ENCODE measurements around the gene ZNF497. TPM values are rescaled to one million over a fixed set of nuclear protein-coding genes. Genes with fewer than 3 reads are reported as not detected.
"Not testable (repeated sequence)": the region's sequence is repeated elsewhere in the genome, so short reads cannot be mapped to it uniquely, and the experiment has no call there.

Gene ZNF497
- 0.94 TPM for total RNA-seq
- 1.3 TPM for polyA plus RNA-seq
- long read RNA-seq, donor 1 = 0 reads
- long read RNA-seq, donor 2 = 0 reads
- long read RNA-seq, donor 3 = 0 reads
- long read RNA-seq, donor 4 = 0 reads
- long read RNA-seq, donor 5 = 0 reads
- long read RNA-seq, donor 6 = 0 reads
- long read RNA-seq, donor 7, partial matches to known transcripts = 0 of 1 reads
- long read RNA-seq, donor 7, other reads (novel, unspliced or antisense) = 0 of 1 reads
- long read RNA-seq, donor 8, partial matches to known transcripts = 0 of 1 reads
- long read RNA-seq, donor 8, other reads (novel, unspliced or antisense) = 0 of 1 reads
- long read RNA-seq, donor 9 = 0 reads
- long read RNA-seq, donor 10 = 0 reads

- Histone ChIP-seq H3K27me3 (ENCODE audit: control insufficient read depth in 2 of 2, insufficient read depth in 1 of 2, low read length in 1 of 2) (peaks cover 0 to 20% of the 10 kb centered on the region in 2 donors), H3K27ac (ENCODE audit: low read depth in 1 of 2, low read length in 1 of 2) (peak within 1 kb of the TSS; percentile 75 to 88), H3K4me3 (ENCODE audit: low read length in 2 of 2) (peak within 1 kb of the TSS; percentile 67 to 78), H3K9me3 (ENCODE audit: control insufficient read depth in 2 of 2, insufficient read depth in 1 of 2, low read length in 1 of 2) (peaks cover 0 to 8% of the 10 kb centered on the region in 2 donors), H3K4me1 (ENCODE audit: control insufficient read depth in 2 of 2, insufficient read depth in 2 of 2, low read length in 2 of 2) (peaks cover 3 to 10% of the 10 kb centered on the region in 2 donors), H3K36me3 (ENCODE audit: control insufficient read depth in 2 of 2, insufficient read depth in 2 of 2, low read length in 1 of 2) (no peaks in the 10 kb centered on the region)
- WGBS = under 1% methylated on average over 74 of the region's 74 CpGs
- peak; percentile 87 to 98 (median 94) for DNase-seq (ENCODE audit: low read depth in 6 of 9, low spot score in 9 of 9)
Observed at GRCh38 chr19:58362272-58362994, at the start of gene ZNF497. ZNF497 (minus strand) TSS chr19:58362751; CDS start chr19:58357635, 5,116 bp downstream.

- H3K27me3 ChIP-seq (ENCODE audit: control insufficient read depth in 2 of 2, insufficient read depth in 1 of 2, low read length in 1 of 2) = no peaks in the 10 kb centered on the region
- peaks cover 18 to 19% of the 10 kb centered on the region in 2 donors for H3K4me1 ChIP-seq (ENCODE audit: control insufficient read depth in 2 of 2, insufficient read depth in 2 of 2, low read length in 2 of 2)
- H3K36me3 ChIP-seq (ENCODE audit: control insufficient read depth in 2 of 2, insufficient read depth in 2 of 2, low read length in 1 of 2) = no peaks in the 10 kb centered on the region
- H3K27ac ChIP-seq (ENCODE audit: low read depth in 1 of 2, low read length in 1 of 2) = peak overlapping the region in 1 of 2 donors; percentile 31
- H3K4me3 ChIP-seq (ENCODE audit: low read length in 2 of 2) = peak overlapping the region; percentile 84 to 88
- DNase-seq (ENCODE audit: low read depth in 6 of 9, low spot score in 9 of 9) = no peak
- no peaks in the 10 kb centered on the region for H3K9me3 ChIP-seq (ENCODE audit: control insufficient read depth in 2 of 2, insufficient read depth in 1 of 2, low read length in 1 of 2)
- WGBS = 8% methylated on average over 34 of the region's 34 CpGs
Observed at GRCh38 chr19:58409010-58409790, 46.6 kb upstream of the ZNF497 start.

GRCh38 chr19:58408152-58409009 lies 45.8 kb upstream of the ZNF497 start, which contains the start of gene ZNF584:
ZNF584 (plus strand) TSS chr19:58408649; CDS start chr19:58409148, 499 bp downstream.
- DNase-seq (ENCODE audit: low read depth in 6 of 9, low spot score in 9 of 9) = peak; percentile 85 to 98 (median 94)
- peak within 1 kb of the TSS; percentile 73 to 87 for H3K27ac ChIP-seq (ENCODE audit: low read depth in 1 of 2, low read length in 1 of 2)
- under 1% methylated on average over 100 of the region's 100 CpGs for WGBS

GRCh38 chr19:58407658-58408151 lies 45.2 kb upstream of the ZNF497 start:
- DNase-seq (ENCODE audit: low read depth in 6 of 9, low spot score in 9 of 9) = no peak
- WGBS = 26% methylated on average over 22 of the region's 22 CpGs
- no peaks in the 10 kb centered on the region for H3K27me3 ChIP-seq (ENCODE audit: control insufficient read depth in 2 of 2, insufficient read depth in 1 of 2, low read length in 1 of 2)
- H3K9me3 ChIP-seq (ENCODE audit: control insufficient read depth in 2 of 2, insufficient read depth in 1 of 2, low read length in 1 of 2) = no peaks in the 10 kb centered on the region
- H3K4me3 ChIP-seq (ENCODE audit: low read length in 2 of 2) = peak overlapping the region; percentile 84 to 88
- H3K27ac ChIP-seq (ENCODE audit: low read depth in 1 of 2, low read length in 1 of 2) = peak overlapping the region; percentile 73 to 87
- no peaks in the 10 kb centered on the region for H3K36me3 ChIP-seq (ENCODE audit: control insufficient read depth in 2 of 2, insufficient read depth in 2 of 2, low read length in 1 of 2)
- H3K4me1 ChIP-seq (ENCODE audit: control insufficient read depth in 2 of 2, insufficient read depth in 2 of 2, low read length in 2 of 2) = peaks cover 18 to 19% of the 10 kb centered on the region in 2 donors

More at GRCh38 chr19:58408152-58409009, 45.8 kb upstream of the ZNF497 start, which contains the start of gene ZNF584:
- Histone ChIP-seq H3K9me3 (ENCODE audit: control insufficient read depth in 2 of 2, insufficient read depth in 1 of 2, low read length in 1 of 2) (no peaks in the 10 kb centered on the region), H3K4me3 (ENCODE audit: low read length in 2 of 2) (peak within 1 kb of the TSS; percentile 84 to 88), H3K4me1 (ENCODE audit: control insufficient read depth in 2 of 2, insufficient read depth in 2 of 2, low read length in 2 of 2) (peaks cover 18 to 19% of the 10 kb centered on the region in 2 donors), H3K36me3 (ENCODE audit: control insufficient read depth in 2 of 2, insufficient read depth in 2 of 2, low read length in 1 of 2) (no peaks in the 10 kb centered on the region), H3K27me3 (ENCODE audit: control insufficient read depth in 2 of 2, insufficient read depth in 1 of 2, low read length in 1 of 2) (no peaks in the 10 kb centered on the region)

- Histone ChIP-seq H3K36me3 (ENCODE audit: control insufficient read depth in 2 of 2, insufficient read depth in 2 of 2, low read length in 1 of 2) (no peaks in the 10 kb centered on the region), H3K27ac (ENCODE audit: low read depth in 1 of 2, low read length in 1 of 2) (no peak overlapping the region), H3K4me1 (ENCODE audit: control insufficient read depth in 2 of 2, insufficient read depth in 2 of 2, low read length in 2 of 2) (peaks cover 20% of the 10 kb centered on the region in 2 donors), H3K9me3 (ENCODE audit: control insufficient read depth in 2 of 2, insufficient read depth in 1 of 2, low read length in 1 of 2) (no peaks in the 10 kb centered on the region), H3K4me3 (ENCODE audit: low read length in 2 of 2) (peak overlapping the region; percentile 84 to 88), H3K27me3 (ENCODE audit: control insufficient read depth in 2 of 2, insufficient read depth in 1 of 2, low read length in 1 of 2) (no peaks in the 10 kb centered on the region)
- peak in 1 of 9 donors; percentile 18 for DNase-seq (ENCODE audit: low read depth in 6 of 9, low spot score in 9 of 9)
- 91% methylated on average over 10 of the region's 10 CpGs for WGBS
Observed at GRCh38 chr19:58406818-58407657, 44.5 kb upstream of the ZNF497 start.

- not testable (repeated sequence) for H3K9me3 ChIP-seq (ENCODE audit: control insufficient read depth in 2 of 2, insufficient read depth in 1 of 2, low read length in 1 of 2); H3K27ac ChIP-seq (ENCODE audit: low read depth in 1 of 2, low read length in 1 of 2); H3K36me3 ChIP-seq (ENCODE audit: control insufficient read depth in 2 of 2, insufficient read depth in 2 of 2, low read length in 1 of 2); H3K4me3 ChIP-seq (ENCODE audit: low read length in 2 of 2); H3K27me3 ChIP-seq (ENCODE audit: control insufficient read depth in 2 of 2, insufficient read depth in 1 of 2, low read length in 1 of 2); DNase-seq (ENCODE audit: low read depth in 6 of 9, low spot score in 9 of 9)
- 84% methylated on average over 5 of the region's 5 CpGs for WGBS
- H3K4me1 ChIP-seq (ENCODE audit: control insufficient read depth in 2 of 2, insufficient read depth in 2 of 2, low read length in 2 of 2) = peaks cover 24 to 25% of the 10 kb centered on the region in 2 donors
Observed at GRCh38 chr19:58403920-58404478, 41.4 kb upstream of the ZNF497 start.

GRCh38 chr19:58401840-58402421 lies 39.4 kb upstream of the ZNF497 start:
- Histone ChIP-seq H3K4me3 (ENCODE audit: low read length in 2 of 2) (peak overlapping the region; percentile 55 to 60), H3K27ac (ENCODE audit: low read depth in 1 of 2, low read length in 1 of 2) (no peak overlapping the region)
- DNase-seq (ENCODE audit: low read depth in 6 of 9, low spot score in 9 of 9) = no peak

More at GRCh38 chr19:58401840-58402421, 39.4 kb upstream of the ZNF497 start:
- Histone ChIP-seq H3K36me3 (ENCODE audit: control insufficient read depth in 2 of 2, insufficient read depth in 2 of 2, low read length in 1 of 2) (no peaks in the 10 kb centered on the region), H3K9me3 (ENCODE audit: control insufficient read depth in 2 of 2, insufficient read depth in 1 of 2, low read length in 1 of 2) (no peaks in the 10 kb centered on the region), H3K27me3 (ENCODE audit: control insufficient read depth in 2 of 2, insufficient read depth in 1 of 2, low read length in 1 of 2) (peaks cover 10 to 21% of the 10 kb centered on the region in 2 donors), H3K4me1 (ENCODE audit: control insufficient read depth in 2 of 2, insufficient read depth in 2 of 2, low read length in 2 of 2) (peaks cover 11 to 13% of the 10 kb centered on the region in 2 donors)
- WGBS = 39% methylated on average over 23 of the region's 23 CpGs

Measured in thymus (tissue), 14 donors.